GM21423 (cell line): ENCODE data around the gene SEMA6D.
"Not testable (repeated sequence)": the region's sequence is repeated elsewhere in the genome, so short reads cannot be mapped to it uniquely, and the experiment has no call there.

Experiments
- ATAC-seq: cut with Tn5 transposase; IDR thresholded peaks from one replicate; pipeline ENCODE4 v1.9.1; 2021; ENCODE audit warnings: mild to moderate bottlenecking, moderate library complexity; ENCODE audit not compliant: unreplicated experiment

SEMA6D gene

DNA sequence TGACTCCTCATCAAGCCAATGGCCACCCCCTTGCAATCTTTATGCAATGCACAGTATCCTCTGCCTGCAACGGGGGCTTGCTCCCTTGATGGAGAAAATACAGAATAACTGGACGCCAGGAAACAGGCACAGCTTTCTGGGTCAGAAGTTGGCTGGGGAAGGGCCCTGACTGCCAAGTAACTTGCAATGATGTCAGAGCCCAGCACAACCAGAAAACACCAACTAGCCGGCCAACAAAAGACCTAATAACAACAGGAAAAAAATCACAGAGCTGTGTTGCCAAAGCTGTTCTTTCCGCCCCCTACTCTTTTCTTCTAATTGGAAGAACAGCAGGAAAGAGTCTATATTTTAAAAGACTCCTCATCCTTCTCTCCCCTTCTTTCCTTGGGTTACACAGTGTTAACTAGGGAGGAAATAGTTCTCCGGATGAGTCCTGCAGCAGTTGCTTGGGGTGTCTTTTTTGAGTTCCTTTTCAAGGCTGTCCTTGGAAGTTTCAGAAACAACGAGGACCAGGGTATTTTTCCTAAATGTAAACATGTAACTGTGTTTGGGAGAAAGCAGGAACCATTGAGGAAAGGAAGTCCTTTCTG lies 1.4 kb upstream of the SEMA6D start:
- no peak for ATAC-seq

DNA sequence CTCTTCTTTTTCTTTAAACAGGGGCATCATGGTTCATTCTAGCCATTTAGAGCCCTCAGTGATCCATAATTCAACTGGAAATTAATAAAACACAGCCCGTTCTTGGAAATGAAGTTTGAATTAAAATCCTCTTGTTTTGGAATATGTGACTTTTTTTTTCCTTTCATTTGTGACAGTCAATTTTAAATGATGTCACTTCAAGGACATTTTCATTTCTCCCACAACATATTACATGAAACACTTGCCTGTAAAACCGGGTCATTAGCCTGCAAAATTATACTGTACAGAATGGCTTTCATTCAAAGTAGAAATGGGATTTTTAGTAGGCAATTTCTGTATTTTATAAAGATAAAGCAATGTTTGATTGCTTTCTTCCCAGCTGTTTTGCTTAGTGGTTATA lies 789 bp upstream of the SEMA6D start:
- ATAC-seq, result no peak

- no peak for ATAC-seq
Observed at GRCh38 chr15:47718497-47719437, 1.5 kb downstream of the SEMA6D start.

GRCh38 chr15:47719730-47720129 lies 2.4 kb downstream of the SEMA6D start:
- ATAC-seq, result no peak

DNA sequence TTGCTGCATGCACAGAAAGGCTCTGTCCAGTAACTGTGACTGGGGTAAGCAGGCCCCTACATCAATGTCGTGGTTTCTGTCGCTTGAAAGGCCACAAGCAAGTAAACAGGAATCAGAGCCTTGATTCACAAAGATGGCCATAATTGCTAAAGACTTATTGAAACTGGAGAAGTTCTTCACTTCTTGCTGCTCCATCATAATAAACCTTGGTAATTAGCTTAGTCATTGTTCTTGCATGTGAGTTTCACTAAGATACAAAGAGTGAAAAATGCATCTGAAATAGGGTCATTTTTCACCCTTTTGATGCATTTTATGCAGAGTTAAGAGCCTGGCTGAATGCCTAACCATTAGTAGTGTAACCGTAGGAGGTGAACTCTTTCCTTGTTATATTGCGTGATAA lies 3.2 kb downstream of the SEMA6D start:
- ATAC-seq, result no peak

GRCh38 chr15:47721676-47722075 lies 4.4 kb downstream of the SEMA6D start:
- ATAC-seq, result no peak

DNA sequence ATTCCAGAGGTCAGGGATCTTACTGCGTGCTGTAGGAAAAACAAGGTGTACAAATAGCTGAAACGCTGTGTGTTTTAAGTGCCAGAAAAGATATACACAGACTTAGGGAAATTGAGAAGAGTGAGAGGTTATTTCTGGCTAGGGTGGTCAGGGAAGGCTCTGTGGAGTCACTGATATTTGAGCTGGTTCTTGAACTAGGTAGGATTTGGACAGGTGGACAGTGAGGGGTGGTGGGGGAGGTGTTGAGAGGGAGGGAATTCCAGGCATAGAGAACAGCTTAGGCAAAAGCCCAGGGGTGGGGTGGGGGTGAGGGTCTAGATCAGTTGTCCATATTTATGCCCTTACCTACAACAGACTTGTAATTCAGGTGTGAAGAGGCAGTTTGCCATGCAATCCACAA lies 7.0 kb downstream of the SEMA6D start:
- ATAC-seq, result no peak

DNA sequence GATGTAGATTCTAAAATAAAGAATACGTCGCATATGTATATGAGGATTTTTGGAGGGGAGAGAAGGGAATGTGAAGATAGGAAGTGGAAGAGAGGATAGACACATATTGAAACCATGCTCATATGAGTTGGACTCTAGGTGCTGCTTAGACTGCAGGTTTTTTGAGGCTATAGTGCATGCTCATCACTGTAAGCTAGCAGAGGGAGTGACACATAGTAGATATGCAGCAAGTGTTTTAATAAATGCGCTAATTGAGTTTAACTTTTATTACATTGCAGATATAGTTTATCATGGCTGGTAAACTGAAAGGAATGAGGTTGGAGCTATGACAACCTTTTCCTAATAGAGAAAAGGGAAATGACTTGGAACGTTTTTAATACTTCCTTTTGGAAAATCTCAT lies 7.7 kb downstream of the SEMA6D start:
- no peak for ATAC-seq

DNA sequence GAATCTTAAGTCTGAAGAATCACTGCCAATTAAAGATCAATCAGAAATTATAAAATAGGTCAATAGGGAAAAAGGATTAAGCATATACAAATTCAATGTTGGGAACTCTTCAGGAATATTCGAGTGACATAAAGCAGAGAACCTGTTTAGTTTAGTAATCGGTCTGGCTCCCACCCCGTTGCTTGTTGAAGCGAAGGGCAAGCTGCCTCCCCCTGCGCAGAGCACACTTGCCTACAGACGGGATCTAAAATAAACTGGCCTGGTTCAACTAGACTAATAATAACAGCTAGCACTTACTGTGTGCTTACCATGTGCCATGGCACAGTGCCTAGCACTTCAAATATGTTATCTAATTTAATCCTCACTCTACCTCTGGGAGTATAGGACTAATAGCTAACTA lies 8.6 kb downstream of the SEMA6D start:
- no peak for ATAC-seq

DNA sequence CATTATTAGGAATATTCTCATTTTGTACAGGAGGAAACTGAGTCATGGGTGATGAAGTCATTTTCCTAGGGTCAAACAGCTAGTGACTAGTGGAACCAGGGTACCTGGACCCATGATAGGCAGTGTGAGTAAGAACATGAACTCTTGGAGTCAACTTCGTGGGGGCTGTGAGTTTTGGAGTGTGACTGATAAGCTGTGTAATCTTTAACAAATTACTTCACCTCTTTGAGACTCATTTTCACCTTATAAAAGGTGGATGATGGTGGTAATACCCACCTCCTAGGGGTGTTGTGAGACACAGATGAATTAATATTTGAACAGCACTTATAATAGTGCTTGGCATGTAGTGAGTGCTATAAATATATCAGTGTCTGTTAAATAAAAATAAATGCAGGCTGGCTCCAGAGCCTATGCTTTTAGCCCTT lies 9.1 kb downstream of the SEMA6D start:
- no peak for ATAC-seq

GRCh38 chr15:47727137-47727536 lies 9.8 kb downstream of the SEMA6D start:
- ATAC-seq, result no peak

GRCh38 chr15:47727676-47728075 lies 10.4 kb downstream of the SEMA6D start:
- ATAC-seq, result no peak

DNA sequence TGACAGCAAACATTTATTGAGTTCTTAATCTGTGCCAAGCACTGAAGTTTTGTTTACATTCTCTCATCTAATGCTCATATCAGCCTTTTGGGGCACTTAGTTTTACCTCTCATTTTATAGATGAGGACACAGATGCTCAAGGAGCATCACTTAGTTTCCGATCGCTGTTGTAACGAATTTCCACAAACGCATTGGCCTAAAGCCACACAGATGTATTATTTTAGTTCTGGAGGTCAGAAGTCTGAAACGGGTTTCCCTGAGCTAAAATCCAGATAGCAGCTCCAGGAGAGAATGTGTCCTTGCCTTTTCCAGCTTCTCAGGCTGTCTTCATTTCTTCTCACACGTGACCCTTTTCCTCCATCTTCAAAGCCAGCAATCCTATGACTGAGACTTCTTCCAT lies 11.1 kb downstream of the SEMA6D start:
- no peak for ATAC-seq

DNA sequence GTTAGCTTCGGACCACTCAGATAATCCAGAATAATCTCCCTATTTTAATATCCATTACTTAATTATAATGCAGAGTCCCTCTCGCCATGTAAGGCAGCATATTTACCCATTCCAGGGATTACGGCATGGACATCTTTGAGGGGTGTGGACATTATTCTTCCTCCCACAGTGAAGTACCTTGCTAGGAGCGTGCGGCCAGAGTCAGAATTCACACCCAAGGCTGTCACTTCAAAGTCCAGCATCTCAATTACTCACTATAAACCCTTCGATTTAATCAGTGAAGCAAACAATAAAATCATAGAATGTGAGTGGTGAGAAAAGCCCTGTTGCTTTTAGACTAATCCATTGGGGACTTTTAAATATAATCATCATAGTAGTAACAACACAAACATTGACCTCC lies 11.6 kb downstream of the SEMA6D start:
- ATAC-seq, result no peak

DNA sequence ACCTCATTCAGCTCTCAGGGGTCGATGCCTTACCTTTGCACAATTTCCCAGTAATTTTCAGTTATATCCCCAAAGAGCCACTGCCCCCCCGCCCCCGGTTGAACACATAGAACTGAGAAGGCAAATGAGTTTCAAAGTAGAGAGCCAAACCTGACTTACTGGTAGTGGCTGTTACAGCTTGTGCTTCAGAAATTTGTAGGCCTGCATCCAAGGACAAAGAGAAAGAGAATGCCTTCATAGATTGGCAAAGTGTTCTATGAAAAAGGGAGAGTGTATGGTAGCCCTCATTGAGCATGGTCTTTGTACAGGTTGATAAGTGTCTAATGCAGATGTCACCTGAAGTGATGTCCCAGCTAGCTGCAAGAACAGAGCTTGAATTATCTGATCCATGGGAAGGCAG lies 13.9 kb downstream of the SEMA6D start:
- ATAC-seq, result no peak

GRCh38 chr15:47732248-47732647 lies 14.9 kb downstream of the SEMA6D start:
- no peak for ATAC-seq

- ATAC-seq, result no peak
Observed at GRCh38 chr15:47733085-47733484, 15.8 kb downstream of the SEMA6D start.

DNA sequence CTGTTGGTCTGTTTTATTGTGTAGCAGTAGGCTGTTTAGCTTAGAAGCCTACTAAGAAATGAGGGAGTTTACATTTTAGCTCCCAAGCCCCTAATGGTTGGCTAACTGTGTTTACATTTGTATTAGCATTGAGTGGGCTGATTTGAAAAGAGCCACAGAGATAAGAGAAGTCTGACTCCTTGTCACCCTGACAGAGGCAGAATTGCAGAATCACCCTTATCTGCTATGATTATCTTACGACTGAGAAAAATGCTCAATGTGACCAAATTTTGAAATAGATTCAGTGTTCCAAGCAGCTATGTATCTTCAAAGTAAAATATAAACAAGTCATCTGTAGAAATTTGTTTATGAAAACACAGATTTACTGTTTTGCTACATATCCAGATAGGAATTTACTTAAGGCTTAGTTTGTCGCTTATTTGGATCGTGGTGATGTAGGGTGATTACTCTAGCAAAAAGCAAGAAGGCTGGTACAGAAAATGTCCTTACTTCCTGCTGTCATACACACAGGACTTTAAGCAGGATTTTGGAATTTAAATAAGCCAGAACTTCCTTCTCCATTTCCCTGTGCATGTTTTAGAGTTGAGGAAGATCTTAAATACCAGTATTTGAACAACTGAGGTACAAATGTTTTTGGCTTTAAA lies 19.0 kb downstream of the SEMA6D start:
- ATAC-seq, result no peak

DNA sequence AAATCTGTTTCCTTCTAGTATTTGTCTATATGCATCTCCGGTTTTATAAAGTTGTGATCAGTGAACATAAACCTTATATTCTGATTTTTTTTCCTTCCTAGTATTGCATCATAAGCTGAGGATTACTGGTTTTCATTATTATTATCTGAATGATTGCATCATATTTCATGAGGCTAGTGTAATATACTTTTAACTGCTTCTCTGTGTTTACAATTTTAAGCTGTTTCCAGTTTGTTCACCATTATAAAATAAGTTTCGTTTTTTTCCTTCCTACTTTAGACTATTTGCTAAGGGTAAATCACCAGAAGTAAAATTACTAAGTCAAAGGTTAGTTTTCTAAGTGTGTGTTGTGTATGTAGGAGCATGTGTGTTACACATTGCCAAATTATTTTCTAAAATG lies 20.2 kb downstream of the SEMA6D start:
- no peak for ATAC-seq

DNA sequence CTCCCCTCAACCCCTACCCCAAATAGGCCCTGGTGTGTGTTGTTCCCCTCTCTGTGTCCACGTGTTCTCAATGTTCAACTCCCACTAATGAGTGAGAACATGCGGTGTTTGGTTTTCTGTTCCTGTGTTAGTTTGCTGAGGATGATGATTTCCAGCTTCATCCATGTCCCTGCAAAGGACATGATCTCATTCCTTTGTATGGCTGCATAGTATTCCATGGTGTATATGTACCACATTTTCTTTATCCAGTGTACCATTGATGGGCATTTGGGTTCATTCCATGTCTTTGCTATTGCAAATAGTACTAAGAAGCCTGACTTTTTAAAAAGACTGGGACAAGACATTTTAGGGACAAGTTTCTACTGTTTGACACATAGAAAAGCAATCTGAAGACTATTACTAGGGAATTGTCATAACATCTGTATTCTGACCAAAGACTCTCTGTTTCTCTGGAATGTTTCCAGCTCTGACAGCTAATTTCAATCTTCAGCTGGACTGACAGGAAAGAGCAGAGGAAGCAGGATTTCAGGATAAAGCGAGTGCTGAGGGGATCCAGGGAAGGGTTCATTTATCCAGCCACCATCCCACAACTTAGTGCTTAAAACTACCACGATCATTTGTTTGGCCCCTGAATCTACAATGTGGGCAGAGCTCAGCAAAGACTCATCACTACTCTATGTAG lies 21.0 kb downstream of the SEMA6D start:
- ATAC-seq, result not testable (repeated sequence)

DNA sequence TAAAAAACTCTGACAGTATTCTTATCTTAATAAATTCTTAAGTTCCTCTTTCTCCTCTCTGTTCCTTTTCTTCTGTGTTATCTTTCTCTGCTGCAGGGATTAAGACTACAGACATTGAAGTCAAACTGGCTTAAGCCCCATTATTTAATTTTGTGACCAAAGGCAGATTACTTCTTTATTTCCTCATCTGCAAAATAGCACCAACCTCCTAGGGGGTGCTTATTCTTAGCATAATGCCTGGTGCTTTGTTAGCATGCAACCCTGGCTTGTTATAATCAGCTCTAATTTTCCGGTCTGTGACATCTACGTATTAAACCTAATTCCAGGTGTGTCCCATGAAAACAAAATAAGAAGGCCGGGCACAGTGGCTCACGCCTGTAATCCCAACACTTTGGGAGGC lies 23.8 kb downstream of the SEMA6D start:
- ATAC-seq, result no peak
